ENCODE measurements around the gene NAGLU. TPM values are rescaled to one million over a fixed set of nuclear protein-coding genes. Genes with fewer than 3 reads are reported as not detected.

NAGLU gene
- total and polyA plus RNA-seq, 4 experiments from 2014 or later: 8.5 to 22.8 (median 18.0) TPM

- Histone ChIP-seq H3K27me3 (ENCODE audit: insufficient read depth, low read length) (no peaks in the 10 kb centered on the region), H3K4me3 (ENCODE audit: low read length in 2 of 2) (no peak overlapping the region), H3K27ac (ENCODE audit: low read depth, low read length) (no peak overlapping the region), H3K4me1 (ENCODE audit: insufficient read depth, low read length) (peaks cover 29% of the 10 kb centered on the region), H3K36me3 (ENCODE audit: insufficient read depth, low read length) (no peaks in the 10 kb centered on the region), H3K9me3 (ENCODE audit: control insufficient read depth in 1 of 2, low read length in 2 of 2) (no peaks in the 10 kb centered on the region)
- Mint-ChIP-seq H3K27me3 (no peaks in the 10 kb centered on the region), H3K9me3 (no peaks in the 10 kb centered on the region), H3K4me1 (peaks cover 17 to 44% (median 29%) of the 10 kb centered on the region in 4 donors), H3K4me3 (no peak overlapping the region), H3K36me3 (no peaks in the 10 kb centered on the region), H3K27ac (no peak overlapping the region)
- intact Hi-C loops (cut with micrococcal nuclease): loop anchor here (1.0 kb wide), 2 partner anchors 11 to 100 kb away; no protein-coding TSS in a partner anchor
- ChIA-PET CTCF (ENCODE audit: partially characterized antibody) (interaction anchor here (0.6 to 1.8 kb wide), 11 partner anchors 10 to 216 kb away, joined by 3 to 9 read pairs (median 5); partner anchors contain the start of genes CAVIN1 and STAT3), POLR2A (ENCODE audit: partially characterized antibody) (interaction anchor here (0.5 to 1.7 kb wide), 4 partner anchors 27 to 662 kb away, joined by 3 to 4 read pairs (median 4); partner anchors contain the start of gene STAT3)
- no peak for DNase-seq
Observed at GRCh38 chr17:42527932-42528331, 8.1 kb upstream of the NAGLU start.

- Mint-ChIP-seq H3K27me3 (no peaks in the 10 kb centered on the region), H3K4me3 (peak overlapping the region in 1 of 8 donors; percentile 5), H3K27ac (peak overlapping the region in 2 of 7 donors; percentile 24 to 36), H3K9me3 (no peaks in the 10 kb centered on the region), H3K36me3 (no peaks in the 10 kb centered on the region), H3K4me1 (peaks cover 17 to 48% (median 34%) of the 10 kb centered on the region in 4 donors)
- H3K27ac ChIP-seq (ENCODE audit: low read depth, low read length): no peak overlapping the region
- no peaks in the 10 kb centered on the region for H3K36me3 ChIP-seq (ENCODE audit: insufficient read depth, low read length)
- H3K4me1 ChIP-seq (ENCODE audit: insufficient read depth, low read length): peaks cover 29% of the 10 kb centered on the region
- H3K27me3 ChIP-seq (ENCODE audit: insufficient read depth, low read length): no peaks in the 10 kb centered on the region
- no peak for DNase-seq
- no peak overlapping the region for H3K4me3 ChIP-seq (ENCODE audit: low read length in 2 of 2)
- H3K9me3 ChIP-seq (ENCODE audit: control insufficient read depth in 1 of 2, low read length in 2 of 2): no peaks in the 10 kb centered on the region
- POLR2A ChIA-PET (ENCODE audit: partially characterized antibody): no interaction called here
- CTCF ChIA-PET (ENCODE audit: partially characterized antibody): interaction anchor here (0.7 to 1.8 kb wide), 3 partner anchors 20 to 216 kb away, joined by 4 to 7 read pairs (median 4); no protein-coding TSS in a partner anchor
- intact Hi-C loops (cut with micrococcal nuclease): no loop called here
Observed at GRCh38 chr17:42529061-42529460, 7.0 kb upstream of the NAGLU start.

GRCh38 chr17:42530952-42531454 lies 5.0 kb upstream of the NAGLU start:
- Mint-ChIP-seq H3K27ac (peak overlapping the region; percentile 4 to 86 (median 73)), H3K4me1 (peaks cover 21 to 53% (median 39%) of the 10 kb centered on the region in 4 donors), H3K4me3 (peak overlapping the region in 5 of 8 donors; percentile 32 to 92 (median 44)), H3K9me3 (no peaks in the 10 kb centered on the region), H3K36me3 (no peaks in the 10 kb centered on the region), H3K27me3 (no peaks in the 10 kb centered on the region)
- Histone ChIP-seq H3K9me3 (ENCODE audit: control insufficient read depth in 1 of 2, low read length in 2 of 2) (no peaks in the 10 kb centered on the region), H3K27ac (ENCODE audit: low read depth, low read length) (no peak overlapping the region), H3K27me3 (ENCODE audit: insufficient read depth, low read length) (no peaks in the 10 kb centered on the region), H3K4me3 (ENCODE audit: low read length in 2 of 2) (no peak overlapping the region), H3K36me3 (ENCODE audit: insufficient read depth, low read length) (no peaks in the 10 kb centered on the region), H3K4me1 (ENCODE audit: insufficient read depth, low read length) (peaks cover 40% of the 10 kb centered on the region)
- intact Hi-C loops (cut with micrococcal nuclease): loop anchor here (5.0 kb wide), 2 partner anchors 46 to 146 kb away; partner anchors contain the start of genes PLEKHH3 and PSMC3IP
- ChIA-PET CTCF (ENCODE audit: partially characterized antibody) (interaction anchor here (0.7 to 4.0 kb wide), 7 partner anchors 12 to 466 kb away, joined by 3 to 27 read pairs (median 5); no protein-coding TSS in a partner anchor), POLR2A (ENCODE audit: partially characterized antibody) (interaction anchor here (1.1 to 2.7 kb wide), 9 partner anchors 10 to 143 kb away, joined by 3 to 10 read pairs (median 5); partner anchors contain the start of genes PSMC3IP and STAT3)
- no peak for DNase-seq

- H3K27ac Mint-ChIP-seq: peak overlapping the region; percentile 63 to 91 (median 86)
- H3K27ac ChIP-seq (ENCODE audit: low read depth, low read length): no peak overlapping the region
- peak; percentile 43 to 56 (median 50) for DNase-seq
- POLR2A ChIA-PET (ENCODE audit: partially characterized antibody): interaction anchor here (0.6 to 2.7 kb wide), 11 partner anchors 10 to 257 kb away, joined by 3 to 10 read pairs (median 4); partner anchors contain the start of genes PSMC3IP and STAT3
- CTCF ChIA-PET (ENCODE audit: partially characterized antibody): interaction anchor here (0.8 to 4.0 kb wide), 6 partner anchors 10 to 149 kb away, joined by 4 to 27 read pairs (median 4); no protein-coding TSS in a partner anchor
- H3K4me3 ChIP-seq (ENCODE audit: low read length in 2 of 2): peak overlapping the region in 1 of 2 donors; percentile 10
- no peaks in the 10 kb centered on the region for H3K9me3 Mint-ChIP-seq
- H3K9me3 ChIP-seq (ENCODE audit: control insufficient read depth in 1 of 2, low read length in 2 of 2): no peaks in the 10 kb centered on the region
- H3K4me1 ChIP-seq (ENCODE audit: insufficient read depth, low read length): peaks cover 42% of the 10 kb centered on the region
- no peaks in the 10 kb centered on the region for H3K36me3 ChIP-seq (ENCODE audit: insufficient read depth, low read length)
- H3K27me3 ChIP-seq (ENCODE audit: insufficient read depth, low read length): no peaks in the 10 kb centered on the region
- no peaks in the 10 kb centered on the region for H3K27me3 Mint-ChIP-seq
- H3K4me3 Mint-ChIP-seq: peak overlapping the region; percentile 82 to 92 (median 86)
- intact Hi-C loops (cut with micrococcal nuclease): loop anchor here (5.0 kb wide), 2 partner anchors 46 to 146 kb away; partner anchors contain the start of genes PLEKHH3 and PSMC3IP
- H3K36me3 Mint-ChIP-seq: no peaks in the 10 kb centered on the region
- peaks cover 22 to 55% (median 40%) of the 10 kb centered on the region in 4 donors for H3K4me1 Mint-ChIP-seq
Observed at GRCh38 chr17:42531455-42532354, 4.3 kb upstream of the NAGLU start.

- POLR2A ChIA-PET (ENCODE audit: partially characterized antibody): interaction anchor here (0.7 to 2.9 kb wide), 12 partner anchors 10 to 287 kb away, joined by 3 to 28 read pairs (median 8); partner anchors contain the start of genes MLX, PSMC3IP, RETREG3 and STAT3
- Mint-ChIP-seq H3K27ac (peak overlapping the region in 6 of 7 donors; percentile 18 to 84 (median 77)), H3K4me3 (peak overlapping the region; percentile 80 to 93 (median 84)), H3K27me3 (no peaks in the 10 kb centered on the region), H3K36me3 (no peaks in the 10 kb centered on the region), H3K9me3 (no peaks in the 10 kb centered on the region), H3K4me1 (peaks cover 21 to 55% (median 37%) of the 10 kb centered on the region in 4 donors)
- CTCF ChIA-PET (ENCODE audit: partially characterized antibody): interaction anchor here (1.2 to 1.7 kb wide), 3 partner anchors 13 to 32 kb away, joined by 3 to 4 read pairs (median 4); no protein-coding TSS in a partner anchor
- intact Hi-C loops (cut with micrococcal nuclease): loop anchor here (2.0 kb wide), 1 partner anchor 19 kb away; no protein-coding TSS in a partner anchor
- Histone ChIP-seq H3K27me3 (ENCODE audit: insufficient read depth, low read length) (no peaks in the 10 kb centered on the region), H3K36me3 (ENCODE audit: insufficient read depth, low read length) (no peaks in the 10 kb centered on the region), H3K4me3 (ENCODE audit: low read length in 2 of 2) (peak overlapping the region; percentile 8 to 40), H3K9me3 (ENCODE audit: control insufficient read depth in 1 of 2, low read length in 2 of 2) (no peaks in the 10 kb centered on the region), H3K27ac (ENCODE audit: low read depth, low read length) (peak overlapping the region; percentile 46), H3K4me1 (ENCODE audit: insufficient read depth, low read length) (peaks cover 34% of the 10 kb centered on the region)
- no peak for DNase-seq
Observed at GRCh38 chr17:42535155-42536047, 640 bp upstream of the NAGLU start.
